AG04449 (cell line): ENCODE measurements around the gene IFI16.
"Not testable (repeated sequence)": the region's sequence is repeated elsewhere in the genome, so short reads cannot be mapped to it uniquely, and the experiment has no call there.

Experiments
- CTCF ChIA-PET: fragments of 350-600 bp; formaldehyde crosslinking; extraction: SDS; loops from one replicate; lab custom pipeline; 2021; ENCODE audit warnings: antibody characterized with exemption; lab: Yijun Ruan, JAX
- POLR2A ChIA-PET: fragments of 400-600, 350-600 bp; formaldehyde crosslinking; extraction: SDS; loops from one replicate; lab custom pipeline; 2020; ENCODE audit warnings: antibody characterized with exemption, inconsistent platforms; lab: Yijun Ruan, JAX
- DNase-seq: peaks from one replicate; pipeline ENCODE4 v3.0.0-alpha.2; 2010; ENCODE audit warnings: low read depth, low spot score
- H3K4me3 ChIP-seq: 2 replicates; pipeline ENCODE4 v1.5.1; 2011; ENCODE audit warnings: low read depth, mild to moderate bottlenecking, control low read depth, low read length
- TF ChIP-seq, protein P1 (sequence below): IDR thresholded peaks from one replicate; pipeline ENCODE4 v1.5.1; 2011; ENCODE audit warnings: mild to moderate bottlenecking, moderate library complexity, low read length, control low read depth, inconsistent platforms; ENCODE audit not compliant: insufficient read depth; ENCODE audit errors: missing control alignments

Gene IFI16

DNA sequence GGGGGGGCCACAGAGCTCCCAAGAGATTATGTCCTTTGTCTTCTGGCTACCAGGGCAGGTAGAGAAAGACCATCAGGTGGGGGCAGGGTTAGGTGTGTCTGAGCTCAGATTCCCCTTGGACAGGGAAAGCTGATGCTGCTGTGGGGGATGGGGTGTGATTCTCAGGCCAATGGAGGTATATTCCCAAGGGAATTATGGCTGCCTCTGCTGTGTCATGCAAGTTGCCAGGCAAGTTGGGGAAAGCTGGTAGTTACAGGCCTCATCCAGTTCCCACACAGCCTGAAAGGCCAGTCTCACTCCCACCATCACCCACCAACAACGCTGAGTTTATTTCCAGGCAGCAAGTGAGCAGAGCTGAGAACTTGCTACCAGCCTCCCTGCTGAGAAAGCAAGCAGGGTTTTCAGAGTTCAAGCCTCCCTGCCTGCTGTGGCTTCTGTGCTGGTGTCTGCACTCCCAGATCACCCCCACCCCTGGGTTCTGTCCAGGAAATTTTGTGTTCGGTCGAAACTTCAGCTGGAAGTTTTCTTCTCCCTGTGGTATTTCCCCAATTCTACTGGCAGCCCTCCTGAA, 21.3 kb downstream of the IFI16 start:
- TF ChIP-seq, protein P1, sequence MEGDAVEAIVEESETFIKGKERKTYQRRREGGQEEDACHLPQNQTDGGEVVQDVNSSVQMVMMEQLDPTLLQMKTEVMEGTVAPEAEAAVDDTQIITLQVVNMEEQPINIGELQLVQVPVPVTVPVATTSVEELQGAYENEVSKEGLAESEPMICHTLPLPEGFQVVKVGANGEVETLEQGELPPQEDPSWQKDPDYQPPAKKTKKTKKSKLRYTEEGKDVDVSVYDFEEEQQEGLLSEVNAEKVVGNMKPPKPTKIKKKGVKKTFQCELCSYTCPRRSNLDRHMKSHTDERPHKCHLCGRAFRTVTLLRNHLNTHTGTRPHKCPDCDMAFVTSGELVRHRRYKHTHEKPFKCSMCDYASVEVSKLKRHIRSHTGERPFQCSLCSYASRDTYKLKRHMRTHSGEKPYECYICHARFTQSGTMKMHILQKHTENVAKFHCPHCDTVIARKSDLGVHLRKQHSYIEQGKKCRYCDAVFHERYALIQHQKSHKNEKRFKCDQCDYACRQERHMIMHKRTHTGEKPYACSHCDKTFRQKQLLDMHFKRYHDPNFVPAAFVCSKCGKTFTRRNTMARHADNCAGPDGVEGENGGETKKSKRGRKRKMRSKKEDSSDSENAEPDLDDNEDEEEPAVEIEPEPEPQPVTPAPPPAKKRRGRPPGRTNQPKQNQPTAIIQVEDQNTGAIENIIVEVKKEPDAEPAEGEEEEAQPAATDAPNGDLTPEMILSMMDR: no peak
- H3K4me3 ChIP-seq: no peak overlapping the region
- ChIA-PET POLR2A (no interaction called here), CTCF (interaction anchor here (2.7 kb wide), 1 partner anchor 40 kb away, joined by 10 read pairs; no protein-coding TSS in a partner anchor)
- DNase-seq: no peak

DNA sequence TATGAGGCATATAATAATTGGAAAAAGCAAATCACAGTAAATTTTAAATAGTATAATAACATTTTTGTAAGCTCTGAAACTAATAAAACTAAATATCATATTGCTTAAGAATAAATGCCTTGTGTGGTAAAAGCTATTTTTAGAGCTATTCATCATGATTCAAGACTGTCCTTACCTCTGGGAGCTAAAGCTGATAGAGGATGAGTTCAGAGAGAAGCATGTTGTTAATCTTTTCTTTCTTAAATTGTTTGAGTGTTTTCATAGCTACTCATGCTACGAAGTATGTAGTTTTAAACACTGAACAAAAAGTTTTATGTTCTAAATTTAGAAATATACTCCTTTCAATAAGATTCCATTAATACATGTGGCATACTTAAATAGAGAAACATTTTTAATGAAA, 30.5 kb downstream of the IFI16 start:
- ChIA-PET CTCF (interaction anchor here (0.6 to 1.3 kb wide), 2 partner anchors 11 to 31 kb away, joined by 3 read pairs; no protein-coding TSS in a partner anchor), POLR2A (interaction anchor here (1.3 kb wide), 1 partner anchor 31 kb away, joined by 3 read pairs; the partner anchor contains the start of gene IFI16)
- TF ChIP-seq, protein P1: no peak
- DNase-seq: peak; percentile 62
- no peak overlapping the region for H3K4me3 ChIP-seq

DNA sequence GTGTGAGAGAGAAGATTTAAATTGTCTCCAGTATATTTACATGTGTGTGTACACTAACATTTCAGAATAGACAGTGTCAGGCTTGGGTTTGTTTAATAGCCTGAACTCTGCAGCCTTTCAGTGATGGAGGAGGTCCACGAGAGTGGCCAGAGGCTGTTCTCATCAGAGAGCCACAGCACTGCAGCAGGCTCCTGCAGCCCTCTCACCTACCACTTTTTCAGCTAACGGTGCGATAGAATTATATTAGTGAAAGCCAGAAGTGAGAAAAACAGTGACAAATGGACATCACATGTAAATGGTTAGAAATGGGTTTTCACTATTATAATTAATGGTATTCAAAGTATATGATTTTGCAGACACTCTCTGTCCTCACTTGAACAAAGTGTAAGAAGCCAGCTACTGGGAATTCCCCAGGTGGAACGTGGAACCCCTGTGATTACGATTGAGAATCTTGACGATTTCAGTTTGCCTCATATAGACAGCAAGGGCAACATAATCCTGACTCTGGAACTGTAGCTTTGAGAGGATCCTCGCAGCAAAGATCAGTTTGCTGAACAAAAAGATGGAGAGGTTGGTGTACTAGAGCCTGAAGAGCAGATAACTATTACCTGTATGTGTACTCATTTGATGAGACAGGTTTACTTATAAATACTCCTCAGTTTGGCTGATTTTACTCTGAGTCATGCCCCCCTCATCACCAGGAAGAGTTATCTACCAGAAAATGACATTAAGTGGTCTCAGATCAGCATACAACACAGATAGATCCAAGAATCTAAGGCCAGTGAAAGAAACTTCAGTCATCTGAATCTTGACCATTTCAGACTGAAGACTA, 31.4 kb downstream of the IFI16 start:
- TF ChIP-seq, protein P1: no peak
- DNase-seq: no peak
- H3K4me3 ChIP-seq: no peak overlapping the region
- ChIA-PET POLR2A (interaction anchor here (1.3 kb wide), 1 partner anchor 31 kb away, joined by 3 read pairs; the partner anchor contains the start of gene IFI16), CTCF (interaction anchor here (0.9 to 1.3 kb wide), 2 partner anchors 30 to 837 kb away, joined by 3 read pairs; no protein-coding TSS in a partner anchor)

DNA sequence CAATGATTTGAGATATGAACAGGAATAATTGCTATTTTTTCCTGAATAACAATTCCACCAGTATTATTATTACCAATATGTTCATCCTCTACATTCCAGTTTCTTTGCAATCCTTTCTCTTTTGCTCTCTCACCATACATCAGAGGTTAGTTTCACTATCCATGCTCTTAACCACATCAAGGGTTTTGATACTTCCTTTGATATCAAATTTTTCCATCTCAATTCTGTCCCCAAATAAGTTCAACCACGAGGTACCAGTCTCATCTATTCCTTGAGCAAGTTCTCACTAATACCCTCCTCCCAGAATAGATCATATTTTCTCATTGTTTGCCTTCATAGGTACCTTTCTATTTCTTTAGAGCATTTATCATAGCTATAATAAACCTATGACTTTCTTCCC, 36.8 kb downstream of the IFI16 start:
- H3K4me3 ChIP-seq, DNase-seq, CTCF ChIA-PET, POLR2A ChIA-PET: not testable (repeated sequence)

DNA sequence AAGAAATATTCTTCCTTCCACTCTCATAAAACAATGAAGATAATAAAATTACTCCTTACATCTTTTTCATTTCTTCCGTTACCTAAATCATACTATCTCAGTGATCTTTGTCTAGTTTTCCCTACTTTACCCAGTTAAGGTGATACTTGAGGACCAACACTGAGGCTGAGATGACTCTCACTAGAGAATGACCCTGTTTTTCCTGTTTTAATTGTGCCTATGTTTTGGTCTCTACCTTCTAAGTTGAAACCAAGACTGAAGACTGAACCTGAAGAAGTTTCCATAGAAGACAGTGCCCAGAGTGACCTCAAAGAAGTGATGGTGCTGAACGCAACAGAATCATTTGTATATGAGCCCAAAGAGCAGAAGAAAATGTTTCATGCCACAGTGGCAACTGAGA, 41.7 kb downstream of the IFI16 start:
- POLR2A ChIA-PET: no interaction called here
- no peak overlapping the region for H3K4me3 ChIP-seq
- CTCF ChIA-PET: interaction anchor here (1.7 kb wide), 1 partner anchor 22 kb away, joined by 3 read pairs; no protein-coding TSS in a partner anchor
- TF ChIP-seq, protein P1: no peak
- no peak for DNase-seq

DNA sequence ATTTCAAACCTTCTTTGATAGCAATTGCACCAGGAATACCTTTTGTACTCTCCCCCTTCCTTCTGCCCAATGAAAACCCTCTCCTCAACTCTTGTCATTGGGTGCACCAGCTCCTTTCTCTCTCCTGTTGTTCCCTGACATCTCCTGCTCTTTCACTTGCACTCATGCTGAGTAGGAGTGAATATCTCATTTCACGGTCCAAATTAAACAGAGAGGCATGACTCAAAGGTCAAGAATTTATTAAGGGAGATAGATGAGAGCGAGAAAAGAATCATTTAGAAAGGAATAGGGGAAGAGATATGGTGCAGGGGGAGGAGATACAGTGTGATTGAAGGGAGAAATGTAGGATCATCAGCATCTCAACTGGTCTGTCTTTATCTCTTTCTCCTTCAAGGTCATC, 44.7 kb downstream of the IFI16 start:
- no peak overlapping the region for H3K4me3 ChIP-seq
- no peak for DNase-seq
- TF ChIP-seq, protein P1: no peak
- ChIA-PET POLR2A (no interaction called here), CTCF (no interaction called here)
